GM12878 (cell line): ENCODE data around the gene GRAMD1A. TPM values are rescaled to one million over a fixed set of nuclear protein-coding genes. Genes with fewer than 3 reads are reported as not detected.

Source experiments
- ATAC-seq: fragments of 200-7000 bp; cut with Tn5 transposase; 3 replicates; pipeline ENCODE4 v1.9.1; 2020; ENCODE audit warnings: mild to moderate bottlenecking, moderate library complexity
- BruUV-seq: library from RNA; stranded (reverse); fragments of 400-500 nt; replicated peaks from 2 replicates; lab custom pipeline; 2021; lab: Mats Ljungman, UMichigan
- CTCF ChIA-PET: fragments of 300-600 bp; sonication (Branson Sonifier 250); formaldehyde crosslinking; extraction: SDS; loops from one replicate; lab custom pipeline; 2021; ENCODE audit warnings: inconsistent platforms; lab: Yijun Ruan, JAX
- POLR2A ChIA-PET: fragments of 350-600 bp; formaldehyde crosslinking; extraction: SDS; loops from one replicate; lab custom pipeline; 2021; ENCODE audit warnings: inconsistent platforms; lab: Charles Lee
- RAD21 ChIA-PET: fragments of 300-600 bp; sonication (Branson Sonifier 250); formaldehyde crosslinking; loops from one replicate; lab custom pipeline; 2023; ENCODE audit warnings: antibody characterized with exemption; ENCODE audit not compliant: unreplicated experiment; lab: Charles Lee
- SMC1A ChIA-PET: fragments of 300-600 bp; sonication (Branson Sonifier 250); formaldehyde crosslinking; loops from one replicate; lab custom pipeline; 2023; ENCODE audit not compliant: unreplicated experiment, uncharacterized antibody; lab: Charles Lee
- DNase-seq: peaks from one replicate; pipeline ENCODE4 v3.0.0-alpha.2; 2011; ENCODE audit warnings: low read depth, low spot score
- FAIRE-seq: peaks from 3 replicates; lab custom pipeline; 2011; peaks lifted over from hg19 to GRCh38; lab: Jason Lieb, UNC
- H2AFZ ChIP-seq: 2 replicates; pipeline ENCODE4 v1.6.0; 2011; ENCODE audit warnings: low read depth, low read length, control low read depth; ENCODE audit not compliant: control insufficient read depth
- H3K27ac ChIP-seq: 2 replicates; pipeline ENCODE4 v1.5.1; 2011; ENCODE audit warnings: control low read depth; ENCODE audit not compliant: control insufficient read depth, insufficient read depth
- H3K27me3 ChIP-seq, 2 experiments: replicated peaks in 1 of 2; 2 replicates each; pipeline versions ENCODE4 v1.6.0 to v1.6.1; 2011; ENCODE audit warnings: low read length in 1 of 2; ENCODE audit not compliant: control insufficient read depth in 2 of 2, insufficient read depth in 2 of 2
- H3K36me3 ChIP-seq, 2 experiments: 2 replicates each; pipeline ENCODE4 v1.5.1; 2011; ENCODE audit warnings: low read length in 1 of 2; ENCODE audit not compliant: control insufficient read depth in 2 of 2, insufficient read depth in 2 of 2
- H3K4me1 ChIP-seq: 2 replicates; pipeline ENCODE4 v1.6.1; 2011; ENCODE audit warnings: mild to moderate bottlenecking, low read length, moderate library complexity, mixed read lengths; ENCODE audit not compliant: control insufficient read depth, insufficient read depth
- H3K4me2 ChIP-seq: 2 replicates; pipeline ENCODE4 v1.6.0; 2011; ENCODE audit warnings: control low read depth; ENCODE audit not compliant: control insufficient read depth, insufficient read depth
- H3K4me3 ChIP-seq: fragments of 200-600 bp; sonication (generic); 2 replicates; pipeline ENCODE4 v1.5.1; 2016
- H3K79me2 ChIP-seq: 2 replicates; pipeline ENCODE4 v1.6.0; 2011; ENCODE audit warnings: low read length; ENCODE audit not compliant: control insufficient read depth, insufficient read depth
- H3K9ac ChIP-seq: 2 replicates; pipeline ENCODE4 v1.8.0; 2011; ENCODE audit warnings: low read length, control low read depth, mixed read lengths; ENCODE audit not compliant: control insufficient read depth, insufficient read depth
- H3K9me3 ChIP-seq: replicated peaks from 3 replicates; pipeline ENCODE4 v1.5.1; 2011; ENCODE audit warnings: mild to moderate bottlenecking, low read length; ENCODE audit not compliant: control insufficient read depth, insufficient read depth
- H4K20me1 ChIP-seq: 2 replicates; pipeline ENCODE4 v1.6.0; 2011; ENCODE audit not compliant: control insufficient read depth, insufficient read depth
- ATF3 ChIP-seq: IDR thresholded peaks from 2 replicates; pipeline ENCODE4 v1.6.1; 2011; ENCODE audit warnings: low read depth, mild to moderate bottlenecking, low read length, moderate library complexity, borderline replicate concordance; ENCODE audit errors: extremely low read depth
- CBX5 ChIP-seq: sonication (generic); IDR thresholded peaks from 2 replicates; pipeline ENCODE4 v1.6.1; 2016; ENCODE audit warnings: low read depth, moderate library complexity, mild to moderate bottlenecking, inconsistent platforms
- FOXK2 ChIP-seq: fragments of 450-650 bp; IDR thresholded peaks from 2 replicates; pipeline ENCODE4 v1.6.1; 2017; ENCODE audit warnings: mild to moderate bottlenecking, moderate library complexity
- GABPA ChIP-seq: IDR thresholded peaks from 2 replicates; pipeline ENCODE4 v1.6.1; 2014; ENCODE audit warnings: antibody characterized with exemption, low read depth, mild to moderate bottlenecking, inconsistent platforms
- KLF5 ChIP-seq: fragments of 450-650 bp; IDR thresholded peaks from 2 replicates; pipeline ENCODE4 v1.6.1; 2014; ENCODE audit warnings: mild to moderate bottlenecking; ENCODE audit not compliant: partially characterized antibody
- PML ChIP-seq: IDR thresholded peaks from 2 replicates; pipeline ENCODE4 v1.6.1; 2012; ENCODE audit warnings: low read length, inconsistent platforms
- RELB ChIP-seq: fragments of 450-650 bp; IDR thresholded peaks from 2 replicates; pipeline ENCODE4 v1.6.1; 2017; ENCODE audit warnings: low read depth, mild to moderate bottlenecking, moderate library complexity
- SREBF2 ChIP-seq: IDR thresholded peaks from 2 replicates; pipeline ENCODE4 v1.6.1; 2012; ENCODE audit warnings: mild to moderate bottlenecking, low read length
- ZBTB33 ChIP-seq: fragments of 450-650 bp; IDR thresholded peaks from 2 replicates; pipeline ENCODE4 v1.6.1; 2017; ENCODE audit warnings: mild to moderate bottlenecking
- ZNF622 ChIP-seq: fragments of 450-650 bp; IDR thresholded peaks from 2 replicates; pipeline ENCODE4 v1.6.1; 2017; ENCODE audit warnings: mild to moderate bottlenecking, inconsistent platforms
- WGBS: methylation state at CpG from one replicate; pipeline ENCODE4 v1.1.6; 2016; ENCODE audit warnings: low lambda C conversion rate; ENCODE audit not compliant: insufficient replicate concordance, insufficient coverage; ENCODE audit errors: missing lambda C conversion rate; 5-methylcytosine and 5-hydroxymethylcytosine counted together
- in situ Hi-C: fragments of 300-500 bp; cut with MboI; formaldehyde crosslinking; loops from 9 replicates; pipeline ENCODE4 v1.14.3; 2018; ENCODE audit warnings: mixed read lengths
- intact Hi-C: fragments of 100-400 bp; cut with micrococcal nuclease; formaldehyde crosslinking; loops from one replicate; pipeline ENCODE4 v1.14.2; 2022; ENCODE audit not compliant: unreplicated experiment
- polyA plus RNA-seq, 11 experiments: library from polyadenylated mRNA; depleted of rRNA in 4 of 11; unstranded in 6 of 11; stranded (reverse) in 5 of 11; fragments of >200 nt; fragmentation: Nextera tagmentation in 4 of 11; fragmentation: Illumina TruSeq in 1 of 11; extraction: Ambion mirVana in 4 of 11; extraction: Trizol in 1 of 11; gene quantifications; 1 replicate in 1 of 11; 2 replicates in 10 of 11; pipeline versions ENCODE4 v1.2.1 to v1.2.3, GENCODE V29; 2011 to 2016; ENCODE audit warnings: inconsistent platforms in 2 of 11, missing spikeins in 2 of 11, low read depth in 1 of 11
- total RNA-seq, 4 experiments: library from RNA; depleted of rRNA in 3 of 4; stranded (reverse); fragments of >200 nt in 3 of 4; fragmentation: Illumina TruSeq in 1 of 4; extraction: Trizol in 1 of 4; gene quantifications; 2 replicates each; pipeline versions ENCODE4 v1.2.1 to v1.2.3, GENCODE V29; 2013 to 2021
- TF ChIP-seq, protein P1 (sequence below): fragments of 450-650 bp; IDR thresholded peaks from 2 replicates; pipeline ENCODE4 v1.6.1; 2017; ENCODE audit warnings: mild to moderate bottlenecking, moderate library complexity
- TF ChIP-seq, protein P2 (sequence below): fragments of 450-650 bp; IDR thresholded peaks from 2 replicates; pipeline ENCODE4 v1.6.1; 2016; ENCODE audit warnings: mild to moderate bottlenecking

The GRAMD1A gene
- total and polyA plus RNA-seq, 10 of the 15 experiments (the other 5 are each of a cell fraction or from before 2014, with no cell fraction given), result 0.79 to 73.6 (median 35.3) TPM

GRCh38 chr19:34960940-34961679, 39.0 kb upstream of the GRAMD1A start:
- ChIA-PET SMC1A (interaction anchor here (2.2 kb wide), 1 partner anchor 12 kb away, joined by 7 read pairs; no protein-coding TSS in a partner anchor), POLR2A (no interaction called here), CTCF (interaction anchor here (1.2 to 1.7 kb wide), 2 partner anchors 12 to 53 kb away, joined by 4 to 5 read pairs; no protein-coding TSS in a partner anchor), RAD21 (no interaction called here)
- ATAC-seq (no peak), FAIRE-seq (no peak), DNase-seq (no peak)
- Histone ChIP-seq H3K4me1 (peaks cover 4% of the 10 kb centered on the region), H3K9me3 (peaks cover 41% of the 10 kb centered on the region), H3K36me3 (peaks cover 10 to 12% of the 10 kb centered on the region in 2 experiments; a peak in 3 of 4 replicates), H3K79me2 (peaks cover 7% of the 10 kb centered on the region), H2AFZ (no peak overlapping the region), H3K4me3 (no peak overlapping the region), H3K9ac (no peak overlapping the region), H3K4me2 (no peak overlapping the region), H4K20me1 (no peaks in the 10 kb centered on the region), H3K27ac (no peak overlapping the region), H3K27me3 (no peaks in the 10 kb centered on the region)
- TF ChIP-seq ZBTB33, result no peak
- TF ChIP-seq SREBF2, result no peak
- TF ChIP-seq GABPA, result no peak
- TF ChIP-seq, protein P1, sequence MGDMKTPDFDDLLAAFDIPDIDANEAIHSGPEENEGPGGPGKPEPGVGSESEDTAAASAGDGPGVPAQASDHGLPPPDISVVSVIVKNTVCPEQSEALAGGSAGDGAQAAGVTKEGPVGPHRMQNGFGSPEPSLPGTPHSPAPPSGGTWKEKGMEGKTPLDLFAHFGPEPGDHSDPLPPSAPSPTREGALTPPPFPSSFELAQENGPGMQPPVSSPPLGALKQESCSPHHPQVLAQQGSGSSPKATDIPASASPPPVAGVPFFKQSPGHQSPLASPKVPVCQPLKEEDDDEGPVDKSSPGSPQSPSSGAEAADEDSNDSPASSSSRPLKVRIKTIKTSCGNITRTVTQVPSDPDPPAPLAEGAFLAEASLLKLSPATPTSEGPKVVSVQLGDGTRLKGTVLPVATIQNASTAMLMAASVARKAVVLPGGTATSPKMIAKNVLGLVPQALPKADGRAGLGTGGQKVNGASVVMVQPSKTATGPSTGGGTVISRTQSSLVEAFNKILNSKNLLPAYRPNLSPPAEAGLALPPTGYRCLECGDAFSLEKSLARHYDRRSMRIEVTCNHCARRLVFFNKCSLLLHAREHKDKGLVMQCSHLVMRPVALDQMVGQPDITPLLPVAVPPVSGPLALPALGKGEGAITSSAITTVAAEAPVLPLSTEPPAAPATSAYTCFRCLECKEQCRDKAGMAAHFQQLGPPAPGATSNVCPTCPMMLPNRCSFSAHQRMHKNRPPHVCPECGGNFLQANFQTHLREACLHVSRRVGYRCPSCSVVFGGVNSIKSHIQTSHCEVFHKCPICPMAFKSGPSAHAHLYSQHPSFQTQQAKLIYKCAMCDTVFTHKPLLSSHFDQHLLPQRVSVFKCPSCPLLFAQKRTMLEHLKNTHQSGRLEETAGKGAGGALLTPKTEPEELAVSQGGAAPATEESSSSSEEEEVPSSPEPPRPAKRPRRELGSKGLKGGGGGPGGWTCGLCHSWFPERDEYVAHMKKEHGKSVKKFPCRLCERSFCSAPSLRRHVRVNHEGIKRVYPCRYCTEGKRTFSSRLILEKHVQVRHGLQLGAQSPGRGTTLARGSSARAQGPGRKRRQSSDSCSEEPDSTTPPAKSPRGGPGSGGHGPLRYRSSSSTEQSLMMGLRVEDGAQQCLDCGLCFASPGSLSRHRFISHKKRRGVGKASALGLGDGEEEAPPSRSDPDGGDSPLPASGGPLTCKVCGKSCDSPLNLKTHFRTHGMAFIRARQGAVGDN, result no peak
- no peak for TF ChIP-seq KLF5
- no peak for TF ChIP-seq RELB
- TF ChIP-seq ATF3, result no peak
- TF ChIP-seq FOXK2, result no peak
- TF ChIP-seq, protein P2, sequence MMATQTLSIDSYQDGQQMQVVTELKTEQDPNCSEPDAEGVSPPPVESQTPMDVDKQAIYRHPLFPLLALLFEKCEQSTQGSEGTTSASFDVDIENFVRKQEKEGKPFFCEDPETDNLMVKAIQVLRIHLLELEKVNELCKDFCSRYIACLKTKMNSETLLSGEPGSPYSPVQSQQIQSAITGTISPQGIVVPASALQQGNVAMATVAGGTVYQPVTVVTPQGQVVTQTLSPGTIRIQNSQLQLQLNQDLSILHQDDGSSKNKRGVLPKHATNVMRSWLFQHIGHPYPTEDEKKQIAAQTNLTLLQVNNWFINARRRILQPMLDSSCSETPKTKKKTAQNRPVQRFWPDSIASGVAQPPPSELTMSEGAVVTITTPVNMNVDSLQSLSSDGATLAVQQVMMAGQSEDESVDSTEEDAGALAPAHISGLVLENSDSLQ, result no peak
- no peak for TF ChIP-seq CBX5
- TF ChIP-seq ZNF622, result no peak
- no peak for TF ChIP-seq PML
- no TSS peak for BruUV-seq
- in situ Hi-C loops (loop anchor here (25.0 kb wide), 1 partner anchor 1401 kb away; no protein-coding TSS in a partner anchor), intact Hi-C loops (no loop called here)
- WGBS, result 89% methylated on average over 12 of the region's 12 CpGs
